A549 (cell line): Measurements from ENCODE around the gene SRSF8. TPM values are rescaled to one million over a fixed set of nuclear protein-coding genes. Genes with fewer than 3 reads are reported as not detected.
"Not testable (repeated sequence)": the region's sequence is repeated elsewhere in the genome, so short reads cannot be mapped to it uniquely, and the experiment has no call there.

Experiments
- ATAC-seq, 2 experiments: fragments of 200-7000 bp in 1 of 2; fragments of >200 bp in 1 of 2; cut with Nextera tagmentation in 1 of 2; cut with Tn5 transposase in 1 of 2; 3 replicates each; pipeline versions ENCODE4 v1.8.0 to v1.9.1; 2018 to 2020; ENCODE audit warnings: mild to moderate bottlenecking in 1 of 2, moderate library complexity in 1 of 2
- CTCF ChIA-PET: fragments of 300-600 bp; sonication (Branson Sonifier 250); formaldehyde crosslinking; extraction: SDS; loops from one replicate; lab custom pipeline; 2021; ENCODE audit warnings: antibody characterized with exemption, inconsistent platforms; lab: Yijun Ruan, JAX
- POLR2A ChIA-PET: fragments of 350-600 bp; formaldehyde crosslinking; extraction: SDS; loops from one replicate; lab custom pipeline; 2021; ENCODE audit warnings: antibody characterized with exemption, inconsistent platforms; lab: Yijun Ruan, JAX
- DNase-seq, 2 experiments: peaks; one replicate each; pipeline versions ENCODE4 v3.0.0 to v3.0.0-alpha.2; 2011 to 2016; ENCODE audit warnings: low read depth in 1 of 2, low spot score in 1 of 2
- FAIRE-seq: peaks from 2 replicates; lab custom pipeline; 2011; peaks lifted over from hg19 to GRCh38; lab: Jason Lieb, UNC
- H3K27ac ChIP-seq, 2 experiments: fragments of >200 bp; sonication (Bioruptor Twin); formaldehyde crosslinking; 3 replicates each; pipeline ENCODE4 v1.5.1; 2016 to 2017
- H3K4me1 ChIP-seq: fragments of >200 bp; sonication (Bioruptor Twin); formaldehyde crosslinking; 3 replicates; pipeline ENCODE4 v1.6.1; 2016
- H3K4me2 ChIP-seq: fragments of >200 bp; sonication (Bioruptor Twin); formaldehyde crosslinking; 3 replicates; pipeline ENCODE4 v1.6.1; 2016
- H3K4me3 ChIP-seq: fragments of >200 bp; sonication (Bioruptor Twin); formaldehyde crosslinking; 3 replicates; pipeline ENCODE4 v1.5.1; 2016
- H3K9me3 ChIP-seq: fragments of >200 bp; sonication (Bioruptor Twin); formaldehyde crosslinking; 3 replicates; pipeline ENCODE4 v1.6.1; 2016
- CHD4 ChIP-seq: fragments of 200-600 bp; sonication (generic); IDR thresholded peaks from 2 replicates; pipeline ENCODE4 v1.6.1; 2016; ENCODE audit warnings: antibody characterized with exemption, mild to moderate bottlenecking, borderline replicate concordance
- EP300 ChIP-seq, 2 experiments: fragments of >200 bp; sonication (Bioruptor Twin); formaldehyde crosslinking; IDR thresholded peaks; 2 replicates in 1 of 2; 3 replicates in 1 of 2; pipeline ENCODE4 v1.6.1; 2016 to 2017
- FOSL2 ChIP-seq, 2 experiments: fragments of 450-650 bp in 1 of 2; fragments of >200 bp in 1 of 2; sonication (Bioruptor Twin) in 1 of 2; formaldehyde crosslinking; IDR thresholded peaks; 2 replicates each; pipeline versions ENCODE4 v1.5.0 to v1.6.1; 2016 to 2020; ENCODE audit warnings: mild to moderate bottlenecking in 1 of 2, moderate library complexity in 1 of 2
- HOXB5 ChIP-seq: fragments of 250-450 bp; sonication (Bioruptor Pico); IDR thresholded peaks from 2 replicates; pipeline ENCODE4 v1.5.0; 2020; ENCODE audit warnings: mild to moderate bottlenecking, moderate library complexity
- JUN ChIP-seq, 2 experiments: fragments of >200 bp; sonication (Bioruptor Twin); formaldehyde crosslinking; IDR thresholded peaks; 2 replicates in 1 of 2; 3 replicates in 1 of 2; pipeline ENCODE4 v1.6.1; 2016 to 2017
- JUNB ChIP-seq: fragments of >200 bp; sonication (Bioruptor Twin); formaldehyde crosslinking; IDR thresholded peaks from 2 replicates; pipeline ENCODE4 v1.6.1; 2016
- POLR2A ChIP-seq: IDR thresholded peaks from 2 replicates; pipeline ENCODE4 v1.6.1; 2012; ENCODE audit warnings: mild to moderate bottlenecking, low read length
- RAD21 ChIP-seq, 2 experiments: fragments of >200 bp in 1 of 2; sonication (Bioruptor Twin) in 1 of 2; formaldehyde crosslinking in 1 of 2; IDR thresholded peaks in 1 of 2; conservative IDR thresholded peaks in 1 of 2; 2 replicates in 1 of 2; 3 replicates in 1 of 2; pipeline ENCODE4 v1.6.1; 2012 to 2018; ENCODE audit warnings: inconsistent platforms in 1 of 2
- RCOR1 ChIP-seq: fragments of 150-350 bp; IDR thresholded peaks from 2 replicates; pipeline ENCODE4 v1.6.1; 2014; ENCODE audit warnings: antibody characterized with exemption, low read length, low read depth
- REST ChIP-seq: fragments of 200-600 bp; sonication (generic); IDR thresholded peaks from 2 replicates; pipeline ENCODE4 v1.6.1; 2016; ENCODE audit warnings: antibody characterized with exemption, mild to moderate bottlenecking, moderate library complexity
- RFX5 ChIP-seq: fragments of 450-650 bp; IDR thresholded peaks from 2 replicates; pipeline ENCODE4 v1.7.1; 2014; ENCODE audit warnings: antibody characterized with exemption, mild to moderate bottlenecking, moderate library complexity
- SREBF2 ChIP-seq: fragments of 450-650 bp; IDR thresholded peaks from 2 replicates; pipeline ENCODE4 v1.6.1; 2014; ENCODE audit warnings: mild to moderate bottlenecking, moderate library complexity
- TFCP2L1 ChIP-seq: fragments of 250-450 bp; sonication (Bioruptor Pico); IDR thresholded peaks from 2 replicates; pipeline ENCODE4 v1.5.0; 2021; ENCODE audit warnings: mild to moderate bottlenecking
- WGBS: methylation state at CpG from one replicate; pipeline ENCODE4 v1.1.6; 2017; ENCODE audit errors: missing lambda C conversion rate; 5-methylcytosine and 5-hydroxymethylcytosine counted together
- polyA plus RNA-seq, 4 experiments: library from polyadenylated mRNA; depleted of rRNA in 3 of 4; stranded (reverse); fragments of >200 nt; fragmentation: RNase III in 1 of 4; extraction: RNeasy Plus Mini Kit Qiagen cat#74134 plus additional on column Dnase treatment in 1 of 4; gene quantifications; 2 replicates in 3 of 4; 3 replicates in 1 of 4; pipeline ENCODE4 v1.2.3, GENCODE V29; 2011 to 2017
- TF ChIP-seq, protein P1 (sequence below): IDR thresholded peaks from 2 replicates; pipeline ENCODE4 v1.6.1; 2012
- TF ChIP-seq, protein P2 (sequence below): fragments of >200 bp; sonication (Bioruptor Twin); formaldehyde crosslinking; IDR thresholded peaks from 3 replicates; pipeline ENCODE4 v1.6.1; 2016

SRSF8 gene
- polyA plus RNA-seq, 2 of the 4 experiments (the other 2 are of a cell fraction) = 15.1 to 30.2 TPM

GRCh38 chr11:95045812-95046211 is 20.9 kb upstream of the SRSF8 start:
- no peak for TF ChIP-seq FOSL2 (IDR thresholded peaks at IDR 0.05)
- TF ChIP-seq FOSL2 (CRISPR knock-in tag; IDR thresholded peaks at IDR 0.05) = no peak
- TF ChIP-seq, protein P1, sequence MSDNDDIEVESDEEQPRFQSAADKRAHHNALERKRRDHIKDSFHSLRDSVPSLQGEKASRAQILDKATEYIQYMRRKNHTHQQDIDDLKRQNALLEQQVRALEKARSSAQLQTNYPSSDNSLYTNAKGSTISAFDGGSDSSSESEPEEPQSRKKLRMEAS = no peak
- TF ChIP-seq JUN (IDR thresholded peaks at IDR 0.05) = no peak
- TF ChIP-seq JUNB = no peak
- TF ChIP-seq REST = no peak
- no peak for TF ChIP-seq HOXB5 (CRISPR knock-in tag)
- TF ChIP-seq RFX5 = no peak
- TF ChIP-seq TFCP2L1 = no peak
- TF ChIP-seq CHD4 = no peak
- TF ChIP-seq EP300 (IDR thresholded peaks at IDR 0.05) = no peak
- TF ChIP-seq, protein P2, sequence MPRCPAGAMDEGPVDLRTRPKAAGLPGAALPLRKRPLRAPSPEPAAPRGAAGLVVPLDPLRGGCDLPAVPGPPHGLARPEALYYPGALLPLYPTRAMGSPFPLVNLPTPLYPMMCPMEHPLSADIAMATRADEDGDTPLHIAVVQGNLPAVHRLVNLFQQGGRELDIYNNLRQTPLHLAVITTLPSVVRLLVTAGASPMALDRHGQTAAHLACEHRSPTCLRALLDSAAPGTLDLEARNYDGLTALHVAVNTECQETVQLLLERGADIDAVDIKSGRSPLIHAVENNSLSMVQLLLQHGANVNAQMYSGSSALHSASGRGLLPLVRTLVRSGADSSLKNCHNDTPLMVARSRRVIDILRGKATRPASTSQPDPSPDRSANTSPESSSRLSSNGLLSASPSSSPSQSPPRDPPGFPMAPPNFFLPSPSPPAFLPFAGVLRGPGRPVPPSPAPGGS = no peak
- TF ChIP-seq RAD21 (conservative IDR thresholded peaks at IDR 0.05 in 1 of 2, IDR thresholded peaks at IDR 0.05 in 1 of 2) = no peak
- no peak for TF ChIP-seq SREBF2
- TF ChIP-seq RCOR1 = no peak
- Histone ChIP-seq H3K9me3 (no peaks in the 10 kb centered on the region), H3K4me2 (no peak overlapping the region), H3K4me3 (no peak overlapping the region), H3K4me1 (no peaks in the 10 kb centered on the region), H3K27ac (no peak overlapping the region)
- ATAC-seq (no peak), FAIRE-seq (no peak), DNase-seq (no peak)
- ChIA-PET POLR2A (no interaction called here), CTCF (no interaction called here)

- H3K27ac ChIP-seq, ATAC-seq, FAIRE-seq, CTCF ChIA-PET, DNase-seq, POLR2A ChIA-PET, H3K4me2 ChIP-seq, H3K4me3 ChIP-seq, H3K9me3 ChIP-seq, H3K4me1 ChIP-seq: not testable (repeated sequence)
- WGBS = 0% methylated on average over 1 of the region's 3 CpGs
These were observed 17.6 kb upstream of the SRSF8 start, which contains the start of gene KDM4F for GRCh38 chr11:95049122-95049521. KDM4F (plus strand) TSS chr11:95049422.

DNA sequence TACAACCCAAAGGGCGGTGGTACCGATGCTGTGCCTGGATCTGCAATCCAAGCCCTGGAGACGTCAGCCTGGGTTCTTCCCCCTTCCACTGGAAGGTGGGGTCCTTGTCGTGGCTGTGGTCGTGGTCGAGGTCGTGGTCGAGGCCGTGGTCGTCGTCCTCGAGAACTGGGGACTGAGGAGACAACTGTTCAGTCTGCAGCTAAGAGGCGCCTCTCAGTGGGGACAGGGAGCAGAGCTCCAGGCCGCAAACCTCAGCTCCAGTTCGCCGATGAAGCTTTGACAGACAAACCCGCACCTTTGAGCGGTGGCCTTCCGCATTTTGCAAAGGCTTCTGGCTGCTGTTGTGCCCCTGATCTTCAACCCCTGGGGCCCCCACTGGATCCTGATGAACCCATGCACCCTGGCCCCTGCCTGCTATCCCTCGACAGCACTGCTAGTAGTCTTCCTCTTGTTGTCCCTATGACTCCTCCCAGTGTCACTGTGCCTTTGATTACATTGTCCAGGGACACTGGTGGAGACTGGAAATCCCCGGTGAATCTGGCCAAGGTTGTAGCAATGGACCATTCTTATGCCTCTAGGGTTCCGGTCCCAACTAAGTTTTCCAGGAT is 16.0 kb upstream of the SRSF8 start:
- POLR2A ChIA-PET = interaction anchor here (1.0 kb wide), 1 partner anchor 16 kb away, joined by 3 read pairs; the partner anchor contains the start of gene SRSF8
- Histone ChIP-seq H3K27ac (no peak overlapping the region), H3K4me1 (no peaks in the 10 kb centered on the region), H3K9me3 (no peaks in the 10 kb centered on the region), H3K4me3 (no peak overlapping the region), H3K4me2 (no peak overlapping the region)
- FAIRE-seq (no peak), DNase-seq (no peak), ATAC-seq (no peak)
- no peak for TF ChIP-seq REST
- no peak for TF ChIP-seq EP300 (IDR thresholded peaks at IDR 0.05)
- TF ChIP-seq POLR2A = no peak
- WGBS = 58% methylated on average over 16 of the region's 22 CpGs
- CTCF ChIA-PET = no interaction called here
